NCI-H2227 (cell line): Measurements from ENCODE around the gene ZNF695.
"Not testable (repeated sequence)": the region's sequence is repeated elsewhere in the genome, so short reads cannot be mapped to it uniquely, and the experiment has no call there.

Experiments
- DNase-seq: peaks from one replicate; lab custom pipeline; 2025; ENCODE audit not compliant: unreplicated experiment; lab: John Stamatoyannopoulos, UW

ZNF695 gene

GRCh38 chr1:247007511-247008405, at the start of gene ZNF695:
ZNF695 (minus strand) TSS chr1:247008057; CDS start chr1:247007908, 149 bp downstream.
- DNase-seq, result peak; percentile 97

- no peak for DNase-seq
These were observed 48.2 kb upstream of the ZNF695 start for GRCh38 chr1:247056071-247056470.

DNA sequence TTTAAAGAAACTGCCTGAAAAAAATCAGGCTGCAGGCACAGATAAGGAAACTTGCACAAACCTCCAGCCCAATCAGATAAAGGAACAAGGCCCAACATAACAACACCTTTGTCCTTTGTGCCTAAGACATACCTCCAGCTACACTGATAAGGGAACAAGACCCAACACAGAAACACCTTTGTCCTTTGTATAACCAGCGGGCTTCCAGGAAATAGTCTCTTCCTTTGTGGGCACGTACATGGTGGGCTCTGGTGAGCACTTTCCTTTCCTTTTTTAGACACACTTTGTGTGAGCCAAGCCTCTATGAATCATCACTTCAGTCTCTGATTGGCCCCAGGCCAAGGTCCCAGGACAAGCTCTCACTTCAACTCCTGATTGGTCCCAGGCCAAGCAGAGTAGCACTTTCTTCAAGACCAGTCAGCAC, 47.1 kb upstream of the ZNF695 start:
- no peak for DNase-seq

DNA sequence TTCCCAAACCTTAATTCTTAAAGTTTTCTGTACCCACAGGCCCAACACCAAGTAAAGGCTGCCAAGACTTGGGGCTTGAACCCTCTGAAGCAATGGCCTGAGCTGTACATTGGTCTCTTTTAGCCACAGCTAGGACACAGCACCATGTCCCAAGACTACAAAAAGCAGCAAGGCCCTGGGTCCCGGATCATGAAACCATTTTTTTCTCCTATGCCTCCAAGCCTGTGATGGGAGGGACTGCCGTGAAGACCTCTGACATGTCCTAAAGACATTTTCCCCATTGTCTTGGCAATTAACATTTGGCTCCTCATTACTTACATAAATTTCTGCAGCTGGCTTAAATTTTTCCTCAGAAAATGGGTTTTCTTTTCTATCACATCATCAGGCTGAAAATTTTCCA, 39.8 kb upstream of the ZNF695 start:
- no peak for DNase-seq

DNA sequence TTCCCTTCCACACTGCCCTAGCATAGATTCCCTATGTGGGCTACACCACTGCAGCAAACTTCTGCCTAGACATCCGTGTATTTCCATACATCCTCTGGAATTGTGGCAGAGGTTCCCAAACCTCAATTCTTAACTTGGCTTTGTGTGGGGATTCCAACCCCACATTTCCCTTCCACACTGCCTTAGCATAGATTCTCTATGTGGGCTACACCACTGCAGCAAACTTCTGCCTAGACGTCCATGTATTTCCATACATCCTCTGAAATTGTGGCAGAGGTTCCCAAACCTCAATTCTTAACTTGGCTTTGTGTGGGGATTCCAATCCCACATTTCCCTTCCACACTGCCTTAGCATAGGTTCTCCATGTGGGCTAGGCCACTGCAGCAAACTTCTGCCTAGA, 39.4 kb upstream of the ZNF695 start:
- no peak for DNase-seq

- DNase-seq, result no peak
These were observed 35.5 kb upstream of the ZNF695 start for GRCh38 chr1:247043406-247043805.

DNA sequence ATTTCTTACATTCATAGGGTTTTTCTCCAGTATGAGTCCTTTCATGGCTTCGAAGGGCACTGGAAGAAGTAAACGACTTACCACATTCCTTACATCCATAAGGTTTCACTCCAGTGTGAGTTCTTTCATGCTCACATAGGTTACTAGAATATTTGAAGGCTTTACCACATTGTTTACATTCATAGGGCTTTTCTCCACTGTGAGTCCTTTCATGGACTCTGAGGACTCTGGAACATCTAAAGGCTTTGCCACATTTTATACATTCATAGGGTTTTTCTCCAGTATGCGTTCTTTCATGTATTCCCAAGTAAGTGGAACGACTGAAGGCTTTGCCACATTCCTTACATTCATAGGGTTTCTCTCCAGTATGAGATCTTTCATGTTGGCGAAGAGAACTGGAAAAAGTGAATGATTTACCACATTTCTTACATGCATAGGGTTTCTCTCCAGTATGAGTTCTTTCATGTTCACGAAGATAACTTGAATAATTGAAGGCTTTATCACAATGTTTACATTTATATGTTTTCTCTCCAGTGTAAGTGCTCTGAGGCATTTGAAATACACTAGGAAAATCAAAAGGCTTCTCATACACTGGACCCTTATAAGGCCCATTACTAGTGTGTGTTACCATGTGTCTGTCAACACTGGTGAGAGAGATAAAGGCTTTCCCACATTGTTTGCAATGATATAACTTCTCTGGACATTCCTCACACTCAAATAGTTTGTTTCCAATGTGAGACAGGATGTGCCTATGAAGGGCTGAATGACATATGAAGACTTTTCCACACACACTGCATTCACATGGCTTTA, 29.9 kb upstream of the ZNF695 start:
- no peak for DNase-seq

- not testable (repeated sequence) for DNase-seq
These were observed 24.4 kb upstream of the ZNF695 start for GRCh38 chr1:247032306-247032705.

GRCh38 chr1:247024658-247025057, 16.8 kb upstream of the ZNF695 start:
- DNase-seq, result not testable (repeated sequence)

DNA sequence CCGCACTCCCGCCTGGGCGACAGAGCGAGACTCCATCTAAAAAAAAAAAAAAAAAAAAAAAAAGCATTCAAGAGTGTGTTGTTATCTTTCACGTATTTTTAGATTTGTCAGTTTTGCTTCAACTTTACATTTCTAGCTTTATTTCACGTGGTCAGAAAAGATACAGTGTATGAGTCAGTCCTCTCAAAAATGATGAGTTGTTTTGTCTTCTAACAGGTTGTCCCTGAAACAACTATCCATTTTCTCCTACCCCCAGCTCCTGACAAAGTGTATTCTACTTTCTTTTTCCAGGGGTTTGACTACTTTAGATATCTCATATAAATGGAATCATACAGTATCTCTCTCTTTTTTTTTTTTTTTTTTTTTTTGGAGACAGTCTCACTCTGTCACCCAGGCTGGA, 5.5 kb upstream of the ZNF695 start:
- no peak for DNase-seq

GRCh38 chr1:247008406-247008799, 546 bp upstream of the ZNF695 start:
- DNase-seq, result no peak

- DNase-seq, result not testable (repeated sequence)
These were observed 3.8 kb downstream of the ZNF695 start for GRCh38 chr1:247004081-247004480.

DNA sequence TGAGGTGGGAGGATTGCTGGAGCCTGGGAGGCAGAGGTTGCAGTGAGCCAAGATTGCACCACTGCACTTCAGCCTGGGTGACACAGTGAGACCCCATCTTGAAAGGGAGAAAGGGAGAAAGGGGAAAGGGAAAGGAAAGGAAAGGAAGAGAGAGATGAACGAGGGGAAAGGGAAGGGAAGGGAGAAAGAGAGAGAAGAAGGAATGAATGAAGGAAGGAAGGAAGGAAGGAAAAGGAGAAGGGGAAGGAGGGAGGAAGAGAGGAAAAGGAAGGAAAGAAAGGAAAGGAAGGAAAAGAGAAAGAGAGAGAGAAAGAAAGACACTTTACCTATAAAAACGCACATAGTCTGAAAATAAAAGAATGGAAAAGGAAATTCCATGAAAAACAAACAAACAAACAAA, 18.0 kb downstream of the ZNF695 start:
- no peak for DNase-seq

DNA sequence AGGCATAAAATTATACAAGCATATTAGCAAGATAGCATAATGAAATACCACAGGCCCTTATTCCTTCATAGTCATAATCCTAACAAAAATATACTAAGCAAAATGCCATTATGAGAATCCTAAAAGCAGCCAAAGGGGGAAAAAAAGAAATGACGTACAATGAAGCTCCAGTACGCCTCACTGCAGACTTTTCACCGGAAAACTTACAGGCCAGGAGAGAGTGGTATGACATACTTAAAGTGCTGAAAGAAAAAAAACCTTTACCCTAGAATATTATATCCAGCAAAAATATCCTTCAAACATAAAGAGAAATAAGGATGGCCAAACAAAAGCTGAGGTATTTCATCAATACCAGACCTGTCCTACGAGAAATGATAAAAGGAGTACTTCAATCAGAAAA, 19.5 kb downstream of the ZNF695 start:
- DNase-seq, result no peak

GRCh38 chr1:246987083-246987690, 20.7 kb downstream of the ZNF695 start:
- no peak for DNase-seq

DNA sequence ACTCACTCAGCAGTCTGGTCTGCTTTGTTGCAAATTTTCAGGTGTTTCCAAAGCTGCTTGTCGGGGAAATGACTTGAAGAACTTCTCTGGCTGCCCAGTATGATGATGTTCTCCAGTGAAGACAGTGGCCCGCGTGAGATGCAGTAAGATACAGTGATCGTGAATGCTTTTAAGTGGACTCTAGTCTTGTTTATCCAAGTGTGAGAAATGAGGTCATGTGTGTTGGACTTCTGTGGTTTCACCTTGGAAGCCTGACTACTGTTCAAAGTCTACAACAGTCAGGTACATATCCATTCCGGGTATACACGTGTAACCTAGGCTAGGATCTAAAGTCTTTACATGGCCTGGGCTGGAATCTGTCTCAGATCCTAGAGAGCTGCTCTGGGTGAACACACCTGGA, 29.1 kb downstream of the ZNF695 start:
- no peak for DNase-seq

- DNase-seq, result no peak
These were observed 29.6 kb downstream of the ZNF695 start for GRCh38 chr1:246978281-246978680.

DNA sequence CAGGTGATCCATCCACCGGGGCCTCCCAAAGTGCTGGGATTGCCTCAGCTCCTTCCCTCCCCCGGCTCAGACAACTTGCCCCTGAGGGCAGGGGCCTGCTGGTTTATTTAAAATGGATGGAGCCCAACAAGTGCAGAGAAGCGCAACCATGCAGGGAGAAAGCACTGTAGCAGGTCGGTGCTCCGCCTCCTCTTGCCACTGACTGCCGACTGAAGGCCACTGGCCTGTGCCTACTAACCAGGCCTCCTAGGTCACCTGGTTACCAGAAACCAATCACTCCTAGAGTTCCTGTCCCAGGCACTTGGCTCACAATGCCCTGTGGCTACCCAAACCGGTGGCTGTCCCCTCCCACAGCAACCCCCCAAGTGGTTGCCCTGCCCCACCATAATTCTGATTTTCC, 35.9 kb downstream of the ZNF695 start:
- DNase-seq, result no peak

DNA sequence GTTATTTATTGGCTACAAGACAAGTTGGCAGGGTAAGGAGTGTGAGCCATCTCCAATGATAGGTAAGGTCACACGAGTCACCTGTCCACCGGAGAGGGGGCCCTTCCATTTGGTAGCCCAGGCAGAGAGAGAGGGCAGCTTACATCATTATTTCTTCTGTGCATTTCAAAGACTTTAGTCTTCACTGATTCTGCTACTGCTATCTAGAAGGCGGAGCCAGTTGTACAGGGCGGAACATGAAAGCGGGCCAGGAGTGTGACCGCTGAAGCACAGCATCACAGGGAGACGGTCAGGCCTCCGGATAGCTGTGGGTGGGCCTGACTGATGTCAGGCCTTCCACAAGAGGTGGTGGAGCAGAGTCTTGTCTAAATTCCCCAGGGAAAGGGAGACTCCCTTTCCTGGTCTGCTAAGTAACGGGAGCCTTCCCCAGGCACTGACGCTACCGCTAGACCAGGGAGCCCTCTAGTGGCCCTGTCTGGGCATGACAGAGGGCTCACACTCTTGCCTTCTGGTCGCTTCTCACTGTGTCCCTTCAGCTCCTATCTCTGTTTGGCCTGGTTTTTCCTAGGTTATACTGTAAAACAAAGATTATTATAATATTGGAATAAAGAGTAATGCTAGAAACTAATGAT, 36.7 kb downstream of the ZNF695 start:
- peak; percentile 49 for DNase-seq

- no peak for DNase-seq
These were observed 38.2 kb downstream of the ZNF695 start for GRCh38 chr1:246969621-246970020.

DNA sequence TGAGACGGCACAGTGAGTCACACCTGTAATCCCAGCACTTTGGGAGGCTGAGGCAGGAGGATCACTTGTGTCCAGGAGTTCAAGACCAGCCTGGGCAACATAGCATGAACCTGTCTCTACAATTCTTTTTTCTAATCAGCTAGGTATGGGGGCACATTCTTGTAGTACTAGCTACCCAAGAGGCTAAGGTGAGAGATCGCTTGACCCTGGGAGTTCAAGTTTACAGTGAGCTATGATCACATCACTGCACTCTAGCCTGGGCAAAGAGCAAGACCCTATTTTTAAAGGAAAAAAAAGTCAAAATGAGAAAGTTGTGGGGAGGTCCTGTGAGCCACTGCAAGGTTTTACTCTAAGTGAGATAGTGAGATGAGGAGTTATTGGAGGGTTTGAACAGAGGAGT, 41.4 kb downstream of the ZNF695 start:
- no peak for DNase-seq
